CD4-positive, alpha-beta T cell treated with Interleukin-4 for 4 hours (primary cell): ENCODE measurements around the gene NPEPPS.
"Not testable (repeated sequence)": the region's sequence is repeated elsewhere in the genome, so short reads cannot be mapped to it uniquely, and the experiment has no call there.

ENCODE experiments used
- DNase-seq: peaks from one replicate; pipeline ENCODE4 v3.0.0-alpha.2; 2020

Gene NPEPPS, protein sequence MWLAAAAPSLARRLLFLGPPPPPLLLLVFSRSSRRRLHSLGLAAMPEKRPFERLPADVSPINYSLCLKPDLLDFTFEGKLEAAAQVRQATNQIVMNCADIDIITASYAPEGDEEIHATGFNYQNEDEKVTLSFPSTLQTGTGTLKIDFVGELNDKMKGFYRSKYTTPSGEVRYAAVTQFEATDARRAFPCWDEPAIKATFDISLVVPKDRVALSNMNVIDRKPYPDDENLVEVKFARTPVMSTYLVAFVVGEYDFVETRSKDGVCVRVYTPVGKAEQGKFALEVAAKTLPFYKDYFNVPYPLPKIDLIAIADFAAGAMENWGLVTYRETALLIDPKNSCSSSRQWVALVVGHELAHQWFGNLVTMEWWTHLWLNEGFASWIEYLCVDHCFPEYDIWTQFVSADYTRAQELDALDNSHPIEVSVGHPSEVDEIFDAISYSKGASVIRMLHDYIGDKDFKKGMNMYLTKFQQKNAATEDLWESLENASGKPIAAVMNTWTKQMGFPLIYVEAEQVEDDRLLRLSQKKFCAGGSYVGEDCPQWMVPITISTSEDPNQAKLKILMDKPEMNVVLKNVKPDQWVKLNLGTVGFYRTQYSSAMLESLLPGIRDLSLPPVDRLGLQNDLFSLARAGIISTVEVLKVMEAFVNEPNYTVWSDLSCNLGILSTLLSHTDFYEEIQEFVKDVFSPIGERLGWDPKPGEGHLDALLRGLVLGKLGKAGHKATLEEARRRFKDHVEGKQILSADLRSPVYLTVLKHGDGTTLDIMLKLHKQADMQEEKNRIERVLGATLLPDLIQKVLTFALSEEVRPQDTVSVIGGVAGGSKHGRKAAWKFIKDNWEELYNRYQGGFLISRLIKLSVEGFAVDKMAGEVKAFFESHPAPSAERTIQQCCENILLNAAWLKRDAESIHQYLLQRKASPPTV

GRCh38 chr17:47530557-47531232 is at the start of gene NPEPPS:
Gene NPEPPS (plus strand): TSS chr17:47531108. CDS start chr17:47531301, 193 bp downstream.
- peak; percentile 92 for DNase-seq

DNA sequence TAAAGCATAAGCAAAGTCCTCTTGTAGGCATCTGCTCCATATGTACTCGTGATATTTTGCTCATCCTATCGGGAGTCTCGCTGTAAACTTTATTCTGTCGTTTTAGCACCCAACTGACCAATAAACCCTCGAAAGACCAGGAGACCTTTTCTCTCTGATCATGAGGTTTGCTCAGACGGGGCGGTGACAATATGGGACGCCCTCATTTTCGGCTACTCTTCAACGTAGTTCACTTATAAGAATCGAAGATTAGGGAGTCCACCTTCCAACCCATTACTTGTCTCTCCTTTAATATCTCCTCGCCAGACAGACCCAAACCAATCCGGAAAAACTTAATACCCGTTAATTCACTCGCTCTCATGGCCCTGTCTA is 39.1 kb upstream of the NPEPPS start:
- DNase-seq, result not testable (repeated sequence)

DNA sequence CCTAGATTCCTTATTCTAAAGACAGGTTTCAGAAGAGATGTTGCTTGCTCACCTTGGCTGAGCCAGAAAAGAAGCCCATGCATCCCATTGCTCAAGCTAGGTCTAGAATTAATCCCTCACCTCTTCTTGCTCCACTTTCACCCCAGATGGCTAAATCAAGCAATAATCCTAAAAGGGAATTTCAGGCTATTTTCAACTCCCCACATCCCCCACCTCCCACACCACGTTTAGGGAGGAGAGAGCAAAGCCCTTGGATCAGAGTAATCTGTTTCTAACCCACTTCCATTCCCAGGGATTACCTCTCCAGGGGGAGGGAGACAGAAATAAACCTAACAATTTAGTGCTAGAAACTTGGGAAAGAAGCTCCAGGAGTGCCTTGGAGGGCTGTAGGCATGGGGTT is 31.8 kb upstream of the NPEPPS start:
- DNase-seq, result not testable (repeated sequence)

DNA sequence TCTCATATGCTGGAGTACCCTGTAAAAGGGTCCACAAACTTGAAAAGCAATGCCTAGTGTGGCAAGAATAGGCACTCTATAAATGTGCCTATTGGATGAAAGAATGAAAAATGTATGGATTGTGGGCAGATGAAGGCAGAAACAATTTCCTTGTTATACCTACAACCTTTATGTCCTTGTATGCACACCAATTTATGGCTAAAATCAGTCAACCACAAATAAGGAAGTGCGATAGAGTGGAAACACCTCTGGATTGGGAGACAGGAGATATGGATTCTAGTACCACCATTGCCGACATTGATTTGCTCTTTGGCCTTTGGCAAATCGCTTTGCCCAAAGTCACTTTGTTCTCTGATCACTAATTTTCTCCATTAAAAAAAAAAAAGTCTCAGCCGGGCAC is 31.4 kb upstream of the NPEPPS start:
- not testable (repeated sequence) for DNase-seq

- DNase-seq, result not testable (repeated sequence)
Measured at GRCh38 chr17:47500620-47501019, 30.3 kb upstream of the NPEPPS start.

GRCh38 chr17:47502122-47502731 is 28.7 kb upstream of the NPEPPS start:
- peak; percentile 28 for DNase-seq

GRCh38 chr17:47502776-47503455 is 28.0 kb upstream of the NPEPPS start:
- DNase-seq, result not testable (repeated sequence)

- DNase-seq, result peak; percentile 5
Measured at GRCh38 chr17:47511701-47512146, 19.2 kb upstream of the NPEPPS start.

DNA sequence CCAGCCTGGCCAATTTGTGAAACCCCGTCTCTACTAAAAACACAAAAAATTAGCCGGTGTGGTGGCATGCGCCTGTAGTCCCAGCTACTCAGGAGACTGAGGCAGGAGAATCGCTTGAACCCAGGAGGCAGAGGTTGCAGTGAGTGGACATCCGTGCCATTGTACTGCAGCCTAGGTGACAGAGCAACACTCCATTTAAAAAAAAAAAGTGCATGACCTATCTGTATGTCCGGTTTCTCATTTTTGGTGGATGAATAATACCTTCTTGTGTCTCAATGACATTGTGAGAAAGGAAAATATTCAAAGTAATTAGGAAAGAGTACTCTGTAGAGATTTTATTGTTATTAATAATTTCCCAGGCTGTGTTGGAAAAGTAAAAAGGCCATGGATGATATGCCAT is 17.6 kb upstream of the NPEPPS start:
- DNase-seq, result not testable (repeated sequence)

DNA sequence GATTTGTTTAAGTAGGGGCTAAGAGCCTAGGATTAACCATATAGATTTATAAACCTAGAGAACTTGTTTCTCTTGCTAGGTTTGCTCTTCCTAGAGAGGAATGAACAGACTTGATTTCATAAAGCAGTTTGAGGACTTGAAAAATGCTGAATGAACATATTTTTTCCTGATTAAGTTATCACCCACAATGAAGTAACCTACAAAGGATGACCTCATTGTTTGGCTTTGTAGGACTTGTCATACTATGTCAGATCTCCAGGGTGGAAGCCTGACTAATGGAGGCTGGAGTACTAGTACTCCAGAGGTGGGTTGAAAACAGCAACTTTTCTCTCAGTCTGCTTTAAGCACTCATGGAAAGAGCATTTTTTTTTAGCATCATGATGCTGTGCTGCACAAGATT is 12.0 kb upstream of the NPEPPS start:
- DNase-seq, result not testable (repeated sequence)

- not testable (repeated sequence) for DNase-seq
Measured at GRCh38 chr17:47519365-47519764, 11.5 kb upstream of the NPEPPS start.

GRCh38 chr17:47520279-47520678 is 10.6 kb upstream of the NPEPPS start:
- not testable (repeated sequence) for DNase-seq

DNA sequence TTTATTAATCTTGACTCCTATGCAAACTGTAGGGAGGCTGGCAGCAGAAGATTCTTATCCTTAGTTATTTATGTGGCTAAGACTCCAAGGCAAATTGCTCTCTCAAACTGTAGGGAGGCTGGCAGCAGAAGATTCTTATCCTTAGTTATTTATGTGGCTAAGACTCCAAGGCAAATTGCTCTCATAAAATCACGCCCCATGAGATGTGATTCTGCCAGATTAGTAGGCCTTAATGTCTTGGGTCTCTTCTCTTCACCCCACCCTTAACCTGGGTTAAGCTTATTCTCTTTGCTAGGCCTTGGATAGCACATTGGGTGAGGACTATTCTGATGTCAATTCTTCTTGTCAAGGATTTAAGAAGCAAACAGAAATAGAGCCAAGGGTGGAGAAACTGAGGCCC is 9.5 kb upstream of the NPEPPS start:
- DNase-seq, result not testable (repeated sequence)

- not testable (repeated sequence) for DNase-seq
Measured at GRCh38 chr17:47522341-47522740, 8.6 kb upstream of the NPEPPS start.

GRCh38 chr17:47531233-47531820 is 419 bp downstream of the NPEPPS start:
- not testable (repeated sequence) for DNase-seq

DNA sequence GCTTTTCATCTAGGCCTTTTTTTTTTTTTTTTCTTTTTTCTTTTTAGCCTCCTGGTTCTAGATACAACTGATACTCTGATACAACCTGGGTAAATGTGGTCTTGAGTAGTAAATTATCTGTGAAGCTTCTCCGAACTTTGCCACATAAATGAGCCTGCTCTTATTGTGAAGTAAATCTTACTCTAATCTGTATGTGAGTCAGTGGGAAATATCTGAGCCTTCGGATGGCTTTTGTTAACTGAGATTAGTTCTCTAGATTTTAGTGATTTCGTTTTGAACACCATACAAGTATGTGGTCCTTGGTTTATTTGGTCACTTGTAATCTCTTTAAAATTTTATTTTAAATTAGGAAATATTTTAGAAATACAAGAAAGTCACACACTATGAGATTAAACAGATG is 8.2 kb downstream of the NPEPPS start:
- not testable (repeated sequence) for DNase-seq

GRCh38 chr17:47541676-47542075 is 10.8 kb downstream of the NPEPPS start:
- DNase-seq, result not testable (repeated sequence)

DNA sequence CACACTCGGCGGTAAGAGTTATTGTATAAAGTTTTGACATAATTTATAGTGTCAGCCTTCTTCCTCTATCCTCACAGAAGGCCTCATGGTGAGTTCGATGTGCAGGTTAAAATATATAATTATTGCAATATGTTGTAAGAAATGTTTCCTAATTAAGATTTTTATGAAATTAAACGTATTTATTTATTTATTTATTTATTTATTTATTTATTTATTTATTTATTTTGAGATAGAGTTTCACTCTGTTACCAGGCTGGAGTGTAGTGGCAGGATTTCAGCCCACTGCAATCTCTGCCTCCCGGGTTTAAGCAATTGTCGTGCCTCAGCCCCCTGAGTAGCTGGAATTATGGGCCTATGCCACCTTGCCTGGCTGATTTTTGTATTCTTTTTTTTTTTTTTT is 13.4 kb downstream of the NPEPPS start:
- not testable (repeated sequence) for DNase-seq

GRCh38 chr17:47554733-47555132 is 23.8 kb downstream of the NPEPPS start:
- DNase-seq, result not testable (repeated sequence)

DNA sequence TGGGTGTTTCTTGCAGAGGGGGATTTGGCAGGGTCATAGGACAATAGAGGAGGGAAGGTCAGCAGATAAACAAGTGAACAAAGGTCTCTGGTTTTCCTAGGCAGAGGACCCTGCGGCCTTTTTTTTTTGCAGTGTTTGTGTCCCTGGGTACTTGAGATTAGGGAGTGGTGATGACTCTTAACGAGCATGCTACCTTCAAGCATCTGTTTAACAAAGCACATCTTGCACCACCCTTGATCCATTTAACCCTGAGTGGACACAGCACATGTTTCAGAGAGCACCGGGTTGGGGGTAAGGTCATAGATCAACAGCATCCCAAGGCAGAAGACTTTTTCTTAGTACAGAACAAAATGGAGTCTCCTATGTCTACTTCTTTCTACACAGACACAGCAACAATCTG is 25.2 kb downstream of the NPEPPS start:
- not testable (repeated sequence) for DNase-seq

DNA sequence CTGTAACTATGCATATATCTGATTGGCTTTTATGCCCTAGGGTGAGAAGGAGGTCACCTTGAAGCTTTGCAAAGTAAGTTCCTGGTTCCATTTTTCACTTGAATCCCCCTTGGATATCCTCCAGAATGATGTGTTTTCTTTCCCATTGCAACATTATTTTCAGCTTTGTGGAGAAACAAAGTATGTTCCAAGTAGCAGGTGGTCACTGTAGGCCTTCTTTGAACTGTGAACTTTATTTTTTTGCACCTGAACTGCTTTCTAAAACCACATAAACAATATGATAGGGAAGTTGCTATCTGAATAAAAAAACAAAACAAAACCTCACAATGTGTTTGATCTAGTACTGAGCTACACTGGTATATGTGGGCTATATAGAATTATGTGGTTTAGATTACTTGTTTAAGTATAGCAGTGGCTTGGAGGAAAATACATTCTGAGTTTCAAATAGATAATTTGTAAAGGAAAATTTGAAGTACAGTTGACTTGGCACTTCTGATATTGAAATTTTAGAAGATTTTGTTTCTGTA is 29.7 kb downstream of the NPEPPS start:
- DNase-seq, result not testable (repeated sequence)
